OCI-LY1 (cell line): ENCODE measurements around the gene DAP.

Experiments used
- CTCF ChIP-seq: fragments of 200-600 bp; sonication (generic), shearing (Covaris generic); IDR thresholded peaks from 2 replicates; pipeline ENCODE4 v1.5.1; 2017; ENCODE audit warnings: mild to moderate bottlenecking, antibody characterized with exemption, low read length, moderate library complexity, mixed read lengths
- EZH2 ChIP-seq: fragments of 200-600 bp; sonication (generic), shearing (Covaris generic); IDR thresholded peaks from 2 replicates; pipeline ENCODE4 v1.8.0; 2017; ENCODE audit warnings: borderline replicate concordance, mixed run types, mild to moderate bottlenecking, antibody characterized with exemption, low read length, moderate library complexity, mixed read lengths

GRCh38 chr5:10648806-10649665 is 112.0 kb downstream of the DAP start:
- TF ChIP-seq CTCF (no peak), EZH2 (no peak)
